ENCODE measurements around the gene AHNAK2. TPM values are rescaled to one million over a fixed set of nuclear protein-coding genes. Genes with fewer than 3 reads are reported as not detected.

AHNAK2 gene
- total RNA-seq, 1 experiment from 2014 or later, result 45.0 TPM

GRCh38 chr14:104895207-104895785 lies 82.9 kb downstream of the AHNAK2 start:
- H3K4me2 ChIP-seq (ENCODE audit: low read length), result no peak overlapping the region
- no peak overlapping the region for H3K9ac ChIP-seq (ENCODE audit: low read length)
- no peak for ATAC-seq
- POLR2A ChIA-PET, result no interaction called here
- H3K9me2 ChIP-seq (ENCODE audit: insufficient read depth), result no peaks in the 10 kb centered on the region
- no peaks in the 10 kb centered on the region for H4K20me1 ChIP-seq (ENCODE audit: insufficient read depth)
- H3K27me3 ChIP-seq (ENCODE audit: insufficient read depth, low read length), result no peaks in the 10 kb centered on the region
- RAD21 ChIA-PET (ENCODE audit: low non-redundant PET in 1 of 2, low total read pairs in 2 of 2, uncharacterized antibody in 2 of 2, unreplicated experiment in 2 of 2), result interaction anchor here in 1 of 2 experiments (1.1 kb wide), 1 partner anchor 69 kb away, joined by 3 read pairs; no protein-coding TSS in a partner anchor
- no peak for DNase-seq (ENCODE audit: low read depth, low spot score)
- H3K4me3 ChIP-seq (replicated peaks in 1 of 2; ENCODE audit: low read depth in 1 of 2, low read length in 2 of 2), result no peak overlapping the region
- no peaks in the 10 kb centered on the region for H3K79me2 ChIP-seq (ENCODE audit: insufficient read depth, low read length)
- H3K4me1 ChIP-seq (ENCODE audit: control insufficient read depth in 1 of 2, insufficient read depth in 2 of 2, low read length in 2 of 2), result peaks cover 0 to 8% of the 10 kb centered on the region in 2 experiments; a peak in 1 of 4 replicates
- H3K36me3 ChIP-seq (ENCODE audit: control insufficient read depth in 1 of 2, insufficient read depth in 2 of 2, low read length in 2 of 2), result 0 out of 4 replicates have a peak, but pooled peaks cover 0 to 3% of the 10 kb centered on the region in 2 experiments
- intact Hi-C loops (cut with micrococcal nuclease), result no loop called here
- H2AFZ ChIP-seq (ENCODE audit: low read depth, low read length, poor library complexity, severe bottlenecking), result no peak overlapping the region
- TF ChIP-seq, protein P1, sequence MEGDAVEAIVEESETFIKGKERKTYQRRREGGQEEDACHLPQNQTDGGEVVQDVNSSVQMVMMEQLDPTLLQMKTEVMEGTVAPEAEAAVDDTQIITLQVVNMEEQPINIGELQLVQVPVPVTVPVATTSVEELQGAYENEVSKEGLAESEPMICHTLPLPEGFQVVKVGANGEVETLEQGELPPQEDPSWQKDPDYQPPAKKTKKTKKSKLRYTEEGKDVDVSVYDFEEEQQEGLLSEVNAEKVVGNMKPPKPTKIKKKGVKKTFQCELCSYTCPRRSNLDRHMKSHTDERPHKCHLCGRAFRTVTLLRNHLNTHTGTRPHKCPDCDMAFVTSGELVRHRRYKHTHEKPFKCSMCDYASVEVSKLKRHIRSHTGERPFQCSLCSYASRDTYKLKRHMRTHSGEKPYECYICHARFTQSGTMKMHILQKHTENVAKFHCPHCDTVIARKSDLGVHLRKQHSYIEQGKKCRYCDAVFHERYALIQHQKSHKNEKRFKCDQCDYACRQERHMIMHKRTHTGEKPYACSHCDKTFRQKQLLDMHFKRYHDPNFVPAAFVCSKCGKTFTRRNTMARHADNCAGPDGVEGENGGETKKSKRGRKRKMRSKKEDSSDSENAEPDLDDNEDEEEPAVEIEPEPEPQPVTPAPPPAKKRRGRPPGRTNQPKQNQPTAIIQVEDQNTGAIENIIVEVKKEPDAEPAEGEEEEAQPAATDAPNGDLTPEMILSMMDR (IDR thresholded peaks at IDR 0.05 in 2 of 3, conservative IDR thresholded peaks at IDR 0.05 in 1 of 3; ENCODE audit: borderline replicate concordance in 1 of 3, insufficient read depth in 1 of 3, low read depth in 2 of 3, low read length in 2 of 3), result 0 out of 6 replicates have a peak, but pooled peaks of 1 of the 3 experiments have one; percentile 17
- no peak for TF ChIP-seq SP1 (IDR thresholded peaks at IDR 0.05; ENCODE audit: low read depth)
- CTCF ChIA-PET, result interaction anchor here (1.2 kb wide), 2 partner anchors 68 to 151 kb away, joined by 3 to 4 read pairs; no protein-coding TSS in a partner anchor
- no peaks in the 10 kb centered on the region for H3K9me3 ChIP-seq (ENCODE audit: control insufficient read depth in 1 of 2, insufficient read depth in 1 of 2, low read depth in 1 of 2, low read length in 2 of 2)
- no TSS peak for BruUV-seq (replicated peaks)
- no peak overlapping the region for H3K27ac ChIP-seq (ENCODE audit: low read depth, low read length)

DNA sequence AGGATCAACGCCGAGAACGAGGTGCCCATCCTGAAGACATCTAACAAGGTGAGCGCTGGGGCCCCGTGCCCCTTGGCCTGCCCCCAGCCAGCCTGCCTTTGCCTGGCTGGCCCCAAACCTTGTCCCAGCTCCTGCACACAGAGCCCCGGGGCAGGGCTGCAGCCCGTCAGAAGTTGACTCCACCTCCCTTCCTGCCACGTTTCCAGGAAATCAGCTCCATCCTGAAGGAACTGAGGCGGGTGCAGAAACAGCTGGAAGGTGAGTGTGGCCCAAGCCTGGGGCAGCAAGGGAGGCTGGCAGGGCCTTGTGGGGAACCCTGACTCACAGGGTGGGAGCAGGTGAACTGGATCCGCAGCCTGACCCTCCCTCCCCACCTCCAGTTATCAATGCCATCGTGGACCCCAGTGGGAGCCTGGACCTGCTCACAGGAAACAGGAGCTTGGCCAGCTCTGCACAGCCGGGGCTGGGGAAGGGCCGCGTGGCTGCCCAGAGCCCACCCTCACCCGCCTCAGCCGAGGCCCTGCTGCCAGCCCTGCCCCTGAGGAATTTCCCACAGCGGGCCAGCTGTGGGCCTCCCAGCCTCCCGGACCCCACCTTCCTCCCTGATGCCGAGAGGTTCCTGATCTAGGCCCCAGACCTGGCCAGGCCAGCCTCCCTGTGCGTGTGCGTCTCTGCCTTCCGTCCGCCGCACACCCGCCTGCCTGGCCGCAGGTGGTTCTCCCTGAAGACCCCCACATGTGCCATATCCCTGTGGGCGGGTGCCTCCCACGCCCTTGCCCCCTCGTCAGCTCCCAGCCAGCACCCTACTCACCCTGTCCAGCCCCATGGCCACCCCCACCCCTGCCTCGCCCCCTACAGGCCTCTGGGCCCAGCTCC lies 83.6 kb downstream of the AHNAK2 start:
- POLR2A ChIA-PET, result no interaction called here
- Histone ChIP-seq H2AFZ (ENCODE audit: low read depth, low read length, poor library complexity, severe bottlenecking) (no peak overlapping the region), H3K27ac (ENCODE audit: low read depth, low read length) (no peak overlapping the region), H3K9me2 (ENCODE audit: insufficient read depth) (no peaks in the 10 kb centered on the region), H4K20me1 (ENCODE audit: insufficient read depth) (no peaks in the 10 kb centered on the region), H3K79me2 (ENCODE audit: insufficient read depth, low read length) (no peaks in the 10 kb centered on the region), H3K9me3 (ENCODE audit: control insufficient read depth in 1 of 2, insufficient read depth in 1 of 2, low read depth in 1 of 2, low read length in 2 of 2) (no peaks in the 10 kb centered on the region), H3K9ac (ENCODE audit: low read length) (no peak overlapping the region), H3K27me3 (ENCODE audit: insufficient read depth, low read length) (no peaks in the 10 kb centered on the region), H3K36me3 (ENCODE audit: control insufficient read depth in 1 of 2, insufficient read depth in 2 of 2, low read length in 2 of 2) (0 out of 4 replicates have a peak, but pooled peaks cover 0 to 3% of the 10 kb centered on the region in 2 experiments), H3K4me1 (ENCODE audit: control insufficient read depth in 1 of 2, insufficient read depth in 2 of 2, low read length in 2 of 2) (peaks cover 0 to 8% of the 10 kb centered on the region in 2 experiments; a peak in 1 of 4 replicates), H3K4me3 (replicated peaks in 1 of 2; ENCODE audit: low read depth in 1 of 2, low read length in 2 of 2) (no peak overlapping the region), H3K4me2 (ENCODE audit: low read length) (no peak overlapping the region)
- ATAC-seq, result no peak
- CTCF ChIA-PET, result interaction anchor here (1.2 kb wide), 1 partner anchor 68 kb away, joined by 4 read pairs; no protein-coding TSS in a partner anchor
- RAD21 ChIA-PET (ENCODE audit: low non-redundant PET in 1 of 2, low total read pairs in 2 of 2, uncharacterized antibody in 2 of 2, unreplicated experiment in 2 of 2), result no interaction called here
- DNase-seq (ENCODE audit: low read depth, low spot score), result no peak
- BruUV-seq (replicated peaks), result no TSS peak
- intact Hi-C loops (cut with micrococcal nuclease), result no loop called here
- TF ChIP-seq, protein P1 (IDR thresholded peaks at IDR 0.05 in 2 of 3, conservative IDR thresholded peaks at IDR 0.05 in 1 of 3; ENCODE audit: borderline replicate concordance in 1 of 3, insufficient read depth in 1 of 3, low read depth in 2 of 3, low read length in 2 of 3), result peak in 1 of 3 experiments; percentile 19; a peak in 1 of 6 replicates
- TF ChIP-seq POLR2A (IDR thresholded peaks at IDR 0.05; ENCODE audit: borderline replicate concordance, extremely low read depth, insufficient read depth, insufficient read length) (no peak), JUND (IDR thresholded peaks at IDR 0.05) (no peak)

All from HCT116 (cell line).